Mesenchymal stem cell (in vitro differentiated cells and primary cell): ENCODE measurements around the gene ZNF785.

ENCODE experiments used
- DNase-seq: peaks from one replicate; pipeline ENCODE4 v3.0.0-alpha.2; 2013
- H2AFZ ChIP-seq: one replicate; pipeline ENCODE4 v1.6.1; 2013; ENCODE audit warnings: low read depth, mild to moderate bottlenecking, control low read depth, inconsistent platforms, low read length, moderate library complexity
- H2AK5ac ChIP-seq: 2 replicates; pipeline ENCODE4 v1.6.1; 2013; ENCODE audit warnings: low read length, moderate library complexity, mild to moderate bottlenecking, inconsistent platforms; ENCODE audit not compliant: severe bottlenecking
- H2BK120ac ChIP-seq: one replicate; pipeline ENCODE4 v1.6.1; 2013; ENCODE audit warnings: low read depth, mild to moderate bottlenecking, inconsistent platforms, low read length, moderate library complexity
- H2BK12ac ChIP-seq, 2 experiments: one replicate each; pipeline ENCODE4 v1.6.1; 2013; ENCODE audit warnings: inconsistent platforms in 2 of 2, low read length in 2 of 2, mild to moderate bottlenecking in 2 of 2, moderate library complexity in 2 of 2, control low read depth in 1 of 2
- H2BK15ac ChIP-seq: one replicate; pipeline ENCODE4 v1.6.1; 2013; ENCODE audit warnings: mild to moderate bottlenecking, low read depth, inconsistent platforms; ENCODE audit not compliant: poor library complexity, severe bottlenecking
- H2BK5ac ChIP-seq: 2 replicates; pipeline ENCODE4 v1.6.1; 2013; ENCODE audit warnings: low read depth, mild to moderate bottlenecking, low read length, control low read depth, inconsistent platforms; ENCODE audit not compliant: poor library complexity, severe bottlenecking
- H3K14ac ChIP-seq, 2 experiments: one replicate each; pipeline ENCODE4 v1.6.1; 2013; ENCODE audit warnings: inconsistent platforms in 2 of 2, low read length in 2 of 2, control low read depth in 1 of 2, mild to moderate bottlenecking in 1 of 2, moderate library complexity in 1 of 2
- H3K18ac ChIP-seq, 2 experiments: one replicate each; pipeline ENCODE4 v1.6.1; 2013; ENCODE audit warnings: inconsistent platforms in 2 of 2, low read length in 2 of 2, control low read depth in 1 of 2, low read depth in 1 of 2, mild to moderate bottlenecking in 1 of 2
- H3K23ac ChIP-seq, 2 experiments: one replicate each; pipeline ENCODE4 v1.6.1; 2013; ENCODE audit warnings: inconsistent platforms in 2 of 2, low read length in 2 of 2, mild to moderate bottlenecking in 2 of 2, moderate library complexity in 2 of 2, control low read depth in 1 of 2
- H3K27ac ChIP-seq: 2 replicates; pipeline ENCODE4 v1.5.1; 2013; ENCODE audit warnings: mild to moderate bottlenecking, moderate library complexity, low read length, control low read depth, inconsistent platforms; ENCODE audit not compliant: poor library complexity, severe bottlenecking
- H3K27me3 ChIP-seq, 2 experiments: 2 replicates each; pipeline versions ENCODE4 v1.6.1 to v1.7.0; 2013; ENCODE audit warnings: low read length in 2 of 2, mild to moderate bottlenecking in 2 of 2, moderate library complexity in 2 of 2, control low read depth in 1 of 2, inconsistent platforms in 1 of 2; ENCODE audit not compliant: control insufficient read depth in 1 of 2, insufficient read depth in 1 of 2
- H3K36me3 ChIP-seq, 2 experiments: 2 replicates each; pipeline versions ENCODE4 v1.6.1 to v1.7.0; 2013; ENCODE audit warnings: low read length in 2 of 2, control low read depth in 1 of 2, inconsistent platforms in 1 of 2, low read depth in 1 of 2, mild to moderate bottlenecking in 1 of 2; ENCODE audit not compliant: insufficient read depth in 2 of 2, control insufficient read depth in 1 of 2
- H3K4ac ChIP-seq, 2 experiments: one replicate each; pipeline ENCODE4 v1.6.1; 2013; ENCODE audit warnings: inconsistent platforms in 2 of 2, low read length in 2 of 2, mild to moderate bottlenecking in 2 of 2, moderate library complexity in 2 of 2, control low read depth in 1 of 2, low read depth in 1 of 2
- H3K4me1 ChIP-seq: 2 replicates; pipeline ENCODE4 v1.6.1; 2013; ENCODE audit warnings: low read depth, low read length, control low read depth; ENCODE audit not compliant: control insufficient read depth, insufficient read depth
- H3K4me2 ChIP-seq: 2 replicates; pipeline ENCODE4 v1.6.1; 2013; ENCODE audit warnings: low read length, mild to moderate bottlenecking, inconsistent platforms; ENCODE audit not compliant: poor library complexity, severe bottlenecking
- H3K4me3 ChIP-seq, 2 experiments: 2 replicates each; pipeline versions ENCODE4 v1.5.1 to v1.7.0; 2013; ENCODE audit warnings: low read length in 2 of 2, mild to moderate bottlenecking in 2 of 2, control low read depth in 1 of 2, low read depth in 1 of 2; ENCODE audit not compliant: insufficient read depth in 1 of 2
- H3K79me1 ChIP-seq: replicated peaks from 2 replicates; pipeline ENCODE4 v1.6.1; 2013; ENCODE audit warnings: mild to moderate bottlenecking, control low read depth, low read length, inconsistent platforms; ENCODE audit not compliant: poor library complexity, severe bottlenecking
- H3K9ac ChIP-seq: 2 replicates; pipeline ENCODE4 v1.7.0; 2013; ENCODE audit warnings: mild to moderate bottlenecking, low read length, moderate library complexity
- H3K9me3 ChIP-seq: 2 replicates; pipeline ENCODE4 v1.7.0; 2013; ENCODE audit warnings: mild to moderate bottlenecking, low read length; ENCODE audit not compliant: control insufficient read depth
- H4K8ac ChIP-seq: one replicate; pipeline ENCODE4 v1.6.1; 2013; ENCODE audit warnings: inconsistent platforms, mild to moderate bottlenecking, low read length, moderate library complexity
- H4K91ac ChIP-seq: one replicate; pipeline ENCODE4 v1.6.1; 2013; ENCODE audit warnings: mild to moderate bottlenecking, low read length, inconsistent platforms
- WGBS: methylation state at CpG from one replicate; pipeline ENCODE4 v1.1.7; 2013; ENCODE audit warnings: mixed read lengths; 5-methylcytosine and 5-hydroxymethylcytosine counted together

The ZNF785 gene

DNA sequence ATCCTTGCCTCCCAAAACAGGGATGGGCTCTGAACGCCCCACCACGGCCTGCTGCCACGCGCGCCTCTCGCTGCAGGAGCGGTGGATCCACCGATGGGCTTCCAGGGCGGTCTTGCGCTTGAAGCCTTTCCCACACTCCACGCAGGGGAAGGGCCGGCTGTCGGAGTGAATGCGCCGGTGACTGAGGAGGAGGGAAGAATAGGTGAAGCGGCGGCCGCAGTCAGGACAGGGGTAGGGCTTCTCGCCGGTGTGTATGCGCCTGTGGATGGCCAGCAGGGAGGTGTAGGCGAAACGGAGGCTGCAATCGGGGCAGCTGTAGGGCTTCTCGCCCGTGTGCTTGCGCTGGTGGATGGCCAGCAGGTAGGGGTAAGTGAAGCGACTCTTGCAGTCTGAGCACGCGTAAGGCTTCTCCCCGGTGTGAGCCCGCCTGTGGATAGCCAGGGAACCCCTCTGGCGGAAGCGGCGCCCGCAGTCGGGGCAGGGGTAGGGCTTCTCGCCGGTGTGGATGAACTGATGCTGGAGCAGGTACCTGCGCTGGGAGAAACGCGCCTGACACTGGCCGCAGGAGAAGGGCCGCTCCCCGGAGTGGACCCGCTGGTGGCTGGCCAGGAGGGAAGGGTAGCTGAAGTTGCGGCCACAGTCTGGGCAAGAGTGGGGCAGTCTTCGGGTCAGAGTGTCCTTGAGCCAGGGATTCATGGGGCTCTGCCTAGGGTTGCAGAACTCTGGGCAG lies 2.7 kb downstream of the ZNF785 start:
- H2AK5ac ChIP-seq = no peak overlapping the region

DNA sequence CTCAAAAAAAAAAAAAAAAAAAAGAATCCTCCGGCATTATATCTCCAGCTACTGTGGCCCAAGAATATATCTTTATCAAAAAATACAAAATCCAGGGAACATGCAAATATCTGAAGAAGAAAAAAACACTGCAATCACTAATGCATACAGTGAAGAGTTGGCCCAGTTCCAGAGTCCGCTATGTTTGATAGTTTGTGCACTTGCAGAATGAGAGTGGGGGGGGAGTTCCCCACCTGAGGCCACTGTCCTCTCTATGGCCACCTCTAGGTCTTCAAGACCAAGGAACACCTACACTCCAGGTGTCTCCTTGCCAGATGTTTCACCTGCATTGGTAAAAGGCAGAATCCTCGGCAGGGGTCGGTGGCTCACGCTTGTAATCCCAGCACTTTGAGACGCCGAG lies 4.0 kb downstream of the ZNF785 start:
- 98% methylated on average over 6 of the region's 7 CpGs for WGBS
- H3K9me3 ChIP-seq = no peaks in the 10 kb centered on the region
- H3K4me3 ChIP-seq = no peak overlapping the region
- no peak overlapping the region for H2AFZ ChIP-seq
- H3K4ac ChIP-seq = no peak overlapping the region
- no peak overlapping the region for H3K23ac ChIP-seq
- no peak overlapping the region for H3K27ac ChIP-seq
- no peak overlapping the region for H2BK120ac ChIP-seq
- H3K18ac ChIP-seq = no peak overlapping the region
- no peak overlapping the region for H3K9ac ChIP-seq
- no peak overlapping the region for H2AK5ac ChIP-seq
- H3K36me3 ChIP-seq = peaks cover 34 to 47% of the 10 kb centered on the region in 2 experiments
- no peak overlapping the region for H2BK15ac ChIP-seq
- no peak overlapping the region for H3K4me2 ChIP-seq
- H4K91ac ChIP-seq = no peak overlapping the region
- no peak overlapping the region for H3K14ac ChIP-seq
- H2BK5ac ChIP-seq = no peak overlapping the region
- no peak for DNase-seq
- H3K4me1 ChIP-seq = peaks cover 8% of the 10 kb centered on the region
- no peak overlapping the region for H4K8ac ChIP-seq
- H3K27me3 ChIP-seq = no peaks in the 10 kb centered on the region
- H2BK12ac ChIP-seq = no peak overlapping the region
- peaks cover 31% of the 10 kb centered on the region for H3K79me1 ChIP-seq

More for the DNA sequence above, 2.7 kb downstream of the ZNF785 start:
- Histone ChIP-seq H2BK15ac (no peak overlapping the region), H4K91ac (no peak overlapping the region), H3K27ac (no peak overlapping the region), H3K14ac (no peak overlapping the region), H2BK5ac (no peak overlapping the region), H3K4me2 (no peak overlapping the region), H3K4me3 (no peak overlapping the region), H3K4me1 (peaks cover 8% of the 10 kb centered on the region), H3K27me3 (no peaks in the 10 kb centered on the region), H2BK120ac (no peak overlapping the region), H4K8ac (no peak overlapping the region), H3K18ac (no peak overlapping the region), H3K9me3 (no peaks in the 10 kb centered on the region), H3K23ac (no peak overlapping the region), H2AFZ (no peak overlapping the region), H3K79me1 (peaks cover 35% of the 10 kb centered on the region), H3K9ac (no peak overlapping the region), H3K4ac (no peak overlapping the region), H2BK12ac (no peak overlapping the region), H3K36me3 (peaks cover 34 to 45% of the 10 kb centered on the region in 2 experiments)
- WGBS = 98% methylated on average over 48 of the region's 48 CpGs
- DNase-seq = no peak

DNA sequence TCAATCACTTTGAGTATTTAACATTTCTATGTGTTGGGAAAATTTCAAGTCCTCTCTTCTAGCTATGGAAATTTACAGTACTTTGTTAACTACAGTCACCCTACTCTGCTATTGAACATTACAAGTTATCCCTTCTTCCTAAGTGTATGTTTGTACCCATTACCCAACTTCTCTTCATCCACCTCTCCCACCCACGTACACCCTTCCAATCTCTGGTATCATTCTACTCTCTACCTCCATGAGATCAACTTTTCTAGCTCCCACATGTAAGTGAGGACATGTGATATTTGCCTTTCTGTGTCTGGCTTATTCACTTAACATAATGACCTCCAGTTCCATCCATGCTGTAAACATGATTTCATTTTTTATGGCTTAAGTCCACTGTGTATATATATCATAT lies 10.8 kb downstream of the ZNF785 start:
- no peak overlapping the region for H4K8ac ChIP-seq
- H3K4me2 ChIP-seq = no peak overlapping the region
- H3K23ac ChIP-seq = no peak overlapping the region
- H2BK15ac ChIP-seq = no peak overlapping the region
- H3K9ac ChIP-seq = no peak overlapping the region
- H2BK5ac ChIP-seq = no peak overlapping the region
- peaks cover 20% of the 10 kb centered on the region for H3K79me1 ChIP-seq
- no peak overlapping the region for H4K91ac ChIP-seq
- WGBS = 85% methylated on average over 1 of the region's 1 CpG
- no peaks in the 10 kb centered on the region for H3K27me3 ChIP-seq
- no peak overlapping the region for H2BK120ac ChIP-seq
- H3K14ac ChIP-seq = no peak overlapping the region
- H3K9me3 ChIP-seq = no peaks in the 10 kb centered on the region
- no peak overlapping the region for H2AK5ac ChIP-seq
- no peak overlapping the region for H3K27ac ChIP-seq
- DNase-seq = no peak
- H3K18ac ChIP-seq = no peak overlapping the region
- H2AFZ ChIP-seq = no peak overlapping the region
- no peak overlapping the region for H3K4me3 ChIP-seq
- H2BK12ac ChIP-seq = no peak overlapping the region
- H3K4ac ChIP-seq = no peak overlapping the region
- H3K36me3 ChIP-seq = peaks cover 13 to 20% of the 10 kb centered on the region in 2 experiments
- H3K4me1 ChIP-seq = peaks cover 13% of the 10 kb centered on the region

DNA sequence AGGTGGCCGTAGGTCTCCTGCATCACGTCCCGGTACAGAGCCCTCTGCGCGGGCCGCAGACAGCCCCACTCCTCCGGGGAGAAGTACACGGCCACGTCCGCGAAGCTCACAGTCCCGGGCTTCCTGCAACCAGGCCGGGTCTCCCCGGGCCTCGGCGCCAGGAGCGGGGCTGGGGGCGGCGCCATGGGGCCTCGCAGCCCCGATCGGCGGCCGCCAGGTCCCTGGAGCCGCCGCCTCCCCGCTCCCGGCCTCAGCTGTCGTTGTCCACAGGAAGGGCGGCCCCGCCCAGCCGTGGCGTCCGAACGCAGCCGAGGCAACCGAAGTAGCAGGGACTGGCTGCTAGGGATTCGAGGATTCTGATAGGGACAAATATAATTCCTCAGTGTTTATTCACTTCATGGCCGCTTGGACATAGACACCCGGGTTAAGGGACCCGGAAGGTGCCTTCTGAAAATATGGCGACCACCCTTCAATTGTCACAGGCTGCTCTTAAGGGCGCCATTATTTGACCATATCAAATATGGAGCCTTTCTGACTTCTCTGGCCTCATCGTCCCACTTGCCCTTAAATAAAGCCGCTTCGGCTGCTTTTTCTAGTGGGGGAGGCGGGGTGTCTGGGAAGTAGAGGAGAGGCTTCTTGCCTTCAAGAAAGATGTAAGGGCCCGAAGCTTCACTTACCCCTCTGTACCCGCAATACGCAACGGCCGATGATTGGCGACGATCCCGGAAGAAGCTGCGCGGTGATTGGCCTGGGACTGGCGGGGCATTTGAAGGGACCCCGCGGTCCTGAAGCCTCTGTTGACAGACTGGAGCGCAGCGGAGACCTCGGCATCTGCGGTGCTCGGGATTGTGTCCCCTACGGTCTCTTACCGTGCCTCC lies 13.8 kb downstream of the ZNF785 start, which contains the start of gene ZNF688:
Gene ZNF688, minus strand, starts transcription at position 270 of the 878 bp plus-strand sequence. Its CDS starts 85 bp downstream, at position 185.
- peak within 1 kb of the TSS; percentile 79 for H4K91ac ChIP-seq
- no peaks in the 10 kb centered on the region for H3K9me3 ChIP-seq
- H3K4me1 ChIP-seq = peaks cover 13% of the 10 kb centered on the region
- H3K4ac ChIP-seq = peak within 1 kb of the TSS; percentile 84 to 90
- 1% methylated on average over 64 of the region's 67 CpGs for WGBS
- H3K14ac ChIP-seq = peak within 1 kb of the TSS in 1 of 2 experiments; percentile 8
- no peak within 1 kb of the TSS for H2AK5ac ChIP-seq
- peaks cover 0 to 9% of the 10 kb centered on the region in 2 experiments for H3K36me3 ChIP-seq
- peaks cover 14% of the 10 kb centered on the region for H3K79me1 ChIP-seq
- H3K27me3 ChIP-seq = no peaks in the 10 kb centered on the region
- H2BK120ac ChIP-seq = peak within 1 kb of the TSS; percentile 81
- peak within 1 kb of the TSS; percentile 92 for H3K9ac ChIP-seq
- peak within 1 kb of the TSS; percentile 85 to 91 for H3K18ac ChIP-seq
- DNase-seq = peak; percentile 98
- H4K8ac ChIP-seq = peak within 1 kb of the TSS; percentile 95
- peak within 1 kb of the TSS; percentile 83 for H2AFZ ChIP-seq
- H3K23ac ChIP-seq = peak within 1 kb of the TSS in 1 of 2 experiments; percentile 29
- peak within 1 kb of the TSS; percentile 66 to 89 for H3K4me3 ChIP-seq
- H2BK5ac ChIP-seq = peak within 1 kb of the TSS; percentile 15
- peak within 1 kb of the TSS; percentile 26 for H2BK15ac ChIP-seq
- peak within 1 kb of the TSS in 1 of 2 experiments; percentile 43 for H2BK12ac ChIP-seq
- peak within 1 kb of the TSS; percentile 94 for H3K4me2 ChIP-seq
- peak within 1 kb of the TSS; percentile 92 for H3K27ac ChIP-seq
